WTC11 (cell line): ENCODE measurements around the gene TIPARP. TPM values are rescaled to one million over a fixed set of nuclear protein-coding genes. Genes with fewer than 3 reads are reported as not detected.

Source experiments
- ATAC-seq: fragments of 200-7000 bp; cut with Tn5 transposase; 2 replicates; pipeline ENCODE4 v1.10.0; 2021; ENCODE audit warnings: mild to moderate bottlenecking, moderate library complexity
- CTCF ChIA-PET: fragments of 300-600 bp; sonication (Branson Sonifier 250); formaldehyde crosslinking; loops from one replicate; lab custom pipeline; 2021; ENCODE audit warnings: antibody characterized with exemption; lab: Charles Lee
- POLR2A ChIA-PET: fragments of 350-600 bp; sonication (Branson Sonifier 250); formaldehyde crosslinking; loops from one replicate; lab custom pipeline; 2021; ENCODE audit warnings: antibody characterized with exemption; lab: Charles Lee
- DNase-seq: peaks from one replicate; pipeline ENCODE4 v3.0.0; 2021; ENCODE audit warnings: low spot score
- H3K27ac Mint-ChIP-seq: 2 replicates; pipeline ENCODE4 v1.8.0; 2021; ENCODE audit warnings: mixed read lengths
- H3K27me3 Mint-ChIP-seq: 2 replicates; pipeline ENCODE4 v1.8.0; 2021; ENCODE audit warnings: low read depth, mild to moderate bottlenecking, moderate library complexity, mixed read lengths
- H3K36me3 Mint-ChIP-seq: 2 replicates; pipeline ENCODE4 v1.8.0; 2021; ENCODE audit warnings: mixed read lengths
- H3K4me1 Mint-ChIP-seq: 2 replicates; pipeline ENCODE4 v1.8.0; 2022; ENCODE audit warnings: mixed read lengths
- H3K4me3 Mint-ChIP-seq: 2 replicates; pipeline ENCODE4 v1.8.0; 2021; ENCODE audit warnings: mild to moderate bottlenecking, moderate library complexity, mixed read lengths
- H3K9me3 Mint-ChIP-seq: 2 replicates; pipeline ENCODE4 v1.8.0; 2021; ENCODE audit warnings: mixed read lengths
- AR ChIP-seq: fragments of 250-450 bp; sonication (Bioruptor Pico); IDR thresholded peaks from 2 replicates; pipeline ENCODE4 v1.9.0; 2021; ENCODE audit warnings: mild to moderate bottlenecking
- ATF6 ChIP-seq: sonication (generic); formaldehyde crosslinking; IDR thresholded peaks from 2 replicates; pipeline ENCODE4 v1.8.1; 2023; ENCODE audit warnings: mild to moderate bottlenecking, missing genetic modification reagents
- E2F1 ChIP-seq: sonication (generic); formaldehyde crosslinking; IDR thresholded peaks from 2 replicates; pipeline ENCODE4 v1.8.0; 2022; ENCODE audit warnings: mild to moderate bottlenecking, missing genetic modification reagents
- EMX1 ChIP-seq: fragments of 250-450 bp; sonication (Bioruptor Pico); IDR thresholded peaks from 2 replicates; pipeline ENCODE4 v1.8.0; 2021; ENCODE audit warnings: mild to moderate bottlenecking
- FOXK1 ChIP-seq: sonication (generic); formaldehyde crosslinking; IDR thresholded peaks from 2 replicates; pipeline ENCODE4 v1.8.0; 2022; ENCODE audit warnings: mild to moderate bottlenecking, moderate library complexity, missing genetic modification reagents
- GRHL2 ChIP-seq: fragments of 250-450 bp; sonication (Bioruptor Pico); IDR thresholded peaks from 2 replicates; pipeline ENCODE4 v1.8.0; 2022; ENCODE audit warnings: mild to moderate bottlenecking, moderate library complexity; ENCODE audit not compliant: insufficient replicate concordance, severe bottlenecking
- IRF2 ChIP-seq: sonication (generic); formaldehyde crosslinking; IDR thresholded peaks from 2 replicates; pipeline ENCODE4 v1.8.0; 2022; ENCODE audit warnings: low read depth, missing genetic modification reagents, borderline replicate concordance
- JUN ChIP-seq: sonication (generic); formaldehyde crosslinking; IDR thresholded peaks from 2 replicates; pipeline ENCODE4 v1.8.0; 2023; ENCODE audit warnings: mild to moderate bottlenecking, missing genetic modification reagents
- PREB ChIP-seq: sonication (generic); formaldehyde crosslinking; IDR thresholded peaks from 2 replicates; pipeline ENCODE4 v1.8.1; 2022; ENCODE audit warnings: mild to moderate bottlenecking, missing genetic modification reagents, moderate library complexity, borderline replicate concordance
- RORB ChIP-seq: fragments of 250-450 bp; sonication (Bioruptor Pico); IDR thresholded peaks from 2 replicates; pipeline ENCODE4 v1.9.0; 2021; ENCODE audit warnings: mild to moderate bottlenecking
- SMAD3 ChIP-seq: sonication (generic); formaldehyde crosslinking; IDR thresholded peaks from 2 replicates; pipeline ENCODE4 v1.8.0; 2022; ENCODE audit warnings: missing genetic modification reagents, mild to moderate bottlenecking, borderline replicate concordance
- SOX15 ChIP-seq: fragments of 250-450 bp; sonication (Bioruptor Pico); IDR thresholded peaks from 2 replicates; pipeline ENCODE4 v1.9.0; 2021; ENCODE audit warnings: mild to moderate bottlenecking
- TEAD4 ChIP-seq: sonication (generic); formaldehyde crosslinking; IDR thresholded peaks from 2 replicates; pipeline ENCODE4 v1.8.0; 2022; ENCODE audit warnings: mild to moderate bottlenecking, missing genetic modification reagents
- ZNF219 ChIP-seq: sonication (generic); formaldehyde crosslinking; IDR thresholded peaks from 2 replicates; pipeline ENCODE4 v1.8.0; 2023; ENCODE audit warnings: missing genetic modification reagents, mild to moderate bottlenecking, borderline replicate concordance
- ZNF425 ChIP-seq: fragments of 250-450 bp; sonication (Bioruptor Pico); conservative IDR thresholded peaks from 2 replicates; pipeline ENCODE4 v1.9.0; 2021; ENCODE audit warnings: mild to moderate bottlenecking
- ZNF532 ChIP-seq: fragments of 250-450 bp; sonication (Bioruptor Pico); IDR thresholded peaks from 2 replicates; pipeline ENCODE4 v1.9.0; 2021; ENCODE audit warnings: mild to moderate bottlenecking, borderline replicate concordance
- ZNF671 ChIP-seq: fragments of 250-450 bp; sonication (Bioruptor Pico); IDR thresholded peaks from 2 replicates; pipeline ENCODE4 v1.8.0; 2021; ENCODE audit warnings: mild to moderate bottlenecking
- total RNA-seq: library from RNA; stranded (reverse); gene quantifications from 3 replicates; pipeline ENCODE4 v1.2.3, GENCODE V29; 2021

Gene TIPARP
- total RNA-seq, 1 experiment from 2014 or later, result 5.6 TPM

- TF ChIP-seq EMX1 (CRISPR knock-in tag) (no peak), ATF6 (no peak), IRF2 (no peak), RORB (CRISPR knock-in tag) (no peak), TEAD4 (CRISPR knock-in tag) (no peak), AR (CRISPR knock-in tag) (no peak), JUN (no peak), ZNF425 (CRISPR knock-in tag) (no peak), SOX15 (CRISPR knock-in tag) (no peak)
- H3K36me3 Mint-ChIP-seq, result no peaks in the 10 kb centered on the region
- no peak overlapping the region for H3K27ac Mint-ChIP-seq
- DNase-seq, result no peak
- no peak for ATAC-seq
- ChIA-PET POLR2A (no interaction called here), CTCF (no interaction called here)
- no peaks in the 10 kb centered on the region for H3K9me3 Mint-ChIP-seq
- H3K27me3 Mint-ChIP-seq, result no peaks in the 10 kb centered on the region
- H3K4me1 Mint-ChIP-seq, result peaks cover 29% of the 10 kb centered on the region
- no peak overlapping the region for H3K4me3 Mint-ChIP-seq
These were observed 47.6 kb downstream of the TIPARP start for GRCh38 chr3:156721687-156722618.

- no peak for TF ChIP-seq EMX1 (CRISPR knock-in tag)
- TF ChIP-seq ZNF219 (CRISPR knock-in tag), result no peak
- TF ChIP-seq FOXK1 (CRISPR knock-in tag), result no peak
- TF ChIP-seq ZNF532 (CRISPR knock-in tag), result no peak
- TF ChIP-seq JUN, result no peak
- TF ChIP-seq ZNF671 (CRISPR knock-in tag), result no peak
- no peak for TF ChIP-seq GRHL2
- TF ChIP-seq SMAD3 (CRISPR knock-in tag), result no peak
- no peak for TF ChIP-seq E2F1 (CRISPR knock-in tag)
- no peak for TF ChIP-seq PREB (CRISPR knock-in tag)
- Mint-ChIP-seq H3K27me3 (no peaks in the 10 kb centered on the region), H3K36me3 (no peaks in the 10 kb centered on the region), H3K27ac (no peak overlapping the region), H3K4me3 (no peak overlapping the region), H3K4me1 (peaks cover 34% of the 10 kb centered on the region), H3K9me3 (no peaks in the 10 kb centered on the region)
- ChIA-PET POLR2A (no interaction called here), CTCF (interaction anchor here (0.8 kb wide), 1 partner anchor 342 kb away, joined by 3 read pairs; no protein-coding TSS in a partner anchor)
- ATAC-seq (no peak), DNase-seq (no peak)
These were observed 48.8 kb downstream of the TIPARP start for GRCh38 chr3:156723182-156723619.
